ENCODE data around the gene ATP8B4.

The ATP8B4 gene

DNA sequence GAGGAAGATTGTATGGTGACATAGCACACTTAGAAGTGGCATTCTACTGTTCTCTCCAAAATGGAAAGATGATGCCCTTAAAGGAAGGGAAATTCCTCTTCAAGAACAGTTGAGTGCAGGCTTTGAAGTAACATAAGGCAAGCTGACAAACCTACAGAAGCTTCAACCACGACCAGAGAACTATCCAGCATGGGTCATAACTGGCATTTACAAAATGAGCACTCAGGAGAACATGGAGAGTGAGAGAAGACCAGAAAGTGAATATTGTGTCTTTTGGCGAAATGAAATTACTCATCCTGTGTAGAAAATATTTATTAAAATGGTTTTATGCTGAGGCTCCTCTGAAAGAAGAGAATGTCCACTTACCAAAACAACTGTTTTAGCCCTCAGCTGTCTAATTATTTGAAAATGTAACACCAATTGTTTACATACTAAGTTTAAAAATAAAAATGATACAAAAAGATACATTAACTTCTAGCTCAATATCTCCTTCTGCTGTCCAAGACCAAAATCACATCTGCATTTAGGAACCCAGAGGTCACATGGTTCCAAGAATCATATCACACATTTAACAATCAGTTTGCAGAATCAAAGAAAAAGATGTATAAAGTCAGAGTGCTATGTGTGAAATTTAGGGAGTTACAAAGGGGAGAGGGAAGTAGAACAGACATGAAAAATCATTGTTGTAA, 216.9 kb downstream of the ATP8B4 start:
- DNase-seq (ENCODE audit: extremely low read depth in 1 of 2, low read depth in 1 of 2), result no peak

DNA sequence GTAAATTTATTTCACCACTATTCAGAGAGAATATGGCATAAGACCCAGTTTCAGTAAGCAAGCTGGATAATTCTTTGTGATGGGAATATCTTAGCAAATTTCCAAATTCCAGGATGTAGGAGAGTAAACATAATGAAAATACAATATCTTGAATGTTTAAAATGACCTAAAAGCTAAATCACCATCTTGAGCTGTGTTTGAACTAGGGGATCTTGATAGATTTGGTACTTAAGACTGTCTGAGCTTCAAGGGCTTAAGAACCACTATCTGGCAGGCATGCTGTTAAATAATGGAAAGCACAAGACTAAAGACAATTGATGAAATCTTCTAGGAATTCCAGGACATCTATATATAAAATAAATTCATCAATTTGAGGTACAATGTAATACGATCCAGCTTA, 217.7 kb downstream of the ATP8B4 start:
- DNase-seq (ENCODE audit: extremely low read depth in 1 of 2, low read depth in 1 of 2), result no peak

DNA sequence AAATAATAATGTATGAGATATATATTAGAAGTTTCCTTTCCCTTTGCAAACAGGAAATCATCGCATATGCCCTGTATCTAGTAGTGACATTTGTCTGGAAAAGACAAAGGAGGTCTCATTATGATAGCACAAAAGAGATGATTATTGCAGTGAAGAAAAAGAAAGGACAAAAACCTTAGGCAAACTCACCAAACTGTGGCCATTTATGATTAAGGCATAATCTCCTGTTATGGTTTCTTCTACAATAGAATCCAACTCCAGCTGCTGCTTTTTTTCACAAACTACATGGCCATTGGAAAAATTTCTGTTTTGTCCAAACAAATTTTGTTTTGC, 218.2 kb downstream of the ATP8B4 start:
- DNase-seq (ENCODE audit: extremely low read depth in 1 of 2, low read depth in 1 of 2), result no peak

- no peak for DNase-seq (ENCODE audit: extremely low read depth in 1 of 2, low read depth in 1 of 2)
Measured at GRCh38 chr15:49900006-49900902, 218.8 kb downstream of the ATP8B4 start.

- DNase-seq (ENCODE audit: extremely low read depth in 1 of 2, low read depth in 1 of 2), result no peak
Measured at GRCh38 chr15:49898575-49899283, 220.3 kb downstream of the ATP8B4 start.

DNA sequence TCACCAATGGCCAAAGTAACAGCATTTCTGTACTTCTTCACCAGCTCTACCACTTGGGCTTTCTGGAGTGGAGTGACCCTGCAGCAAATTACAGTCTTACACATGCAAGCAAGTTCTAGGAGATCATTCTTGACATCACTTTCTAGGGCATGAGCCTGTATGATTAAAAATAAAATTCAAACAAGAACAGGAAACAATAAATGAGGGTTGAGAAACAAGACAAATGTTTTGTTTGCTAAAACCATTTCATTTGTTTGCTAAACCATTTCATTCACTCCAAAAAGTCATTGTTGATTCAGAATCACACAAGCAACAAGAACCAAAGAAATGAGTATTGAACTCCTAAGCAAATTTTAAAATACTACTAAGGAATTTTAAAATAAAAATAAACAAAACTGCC, 220.9 kb downstream of the ATP8B4 start:
- DNase-seq (ENCODE audit: extremely low read depth in 1 of 2, low read depth in 1 of 2), result no peak

DNA sequence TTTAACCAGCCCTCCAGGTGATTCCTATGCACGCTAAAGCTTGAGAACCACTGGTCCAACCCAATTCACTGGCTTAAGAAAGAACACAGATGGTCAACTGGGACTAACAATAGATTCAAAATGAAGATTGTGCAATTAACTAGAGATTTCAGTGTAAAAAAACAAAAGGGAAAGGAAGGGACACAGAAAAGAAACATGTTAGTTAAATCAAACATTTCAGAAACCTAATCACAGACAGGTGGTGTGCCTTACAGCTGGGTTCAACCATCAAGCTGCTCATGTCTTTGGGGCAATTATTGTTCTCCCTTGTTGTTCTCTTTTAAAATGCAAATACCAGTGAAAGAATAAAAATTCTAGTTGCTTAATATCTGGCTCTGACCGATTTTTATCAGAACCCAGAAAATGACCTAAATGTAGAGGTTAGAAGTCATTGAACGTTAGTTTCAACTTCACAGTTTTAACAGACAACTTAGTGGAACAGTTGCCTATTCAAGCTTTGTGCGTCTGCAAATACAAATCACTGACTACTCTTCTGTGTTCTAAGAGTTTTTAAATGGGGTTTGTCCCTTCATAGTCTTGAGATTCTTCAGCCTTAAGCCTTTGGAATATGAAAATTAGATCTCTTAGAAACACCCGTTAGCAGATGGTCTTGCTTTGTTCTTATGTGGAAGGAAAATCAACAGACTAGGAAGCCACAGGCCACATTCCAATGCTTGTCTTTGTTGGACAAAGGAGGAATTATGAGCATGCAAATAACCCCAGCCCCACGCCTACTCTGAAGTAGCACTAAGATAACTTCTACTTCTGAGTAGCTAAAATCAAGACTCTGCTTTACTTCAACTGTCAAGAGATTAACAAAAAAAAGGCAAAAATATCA, 223.4 kb downstream of the ATP8B4 start:
- DNase-seq (ENCODE audit: extremely low read depth in 1 of 2, low read depth in 1 of 2), result no peak

DNA sequence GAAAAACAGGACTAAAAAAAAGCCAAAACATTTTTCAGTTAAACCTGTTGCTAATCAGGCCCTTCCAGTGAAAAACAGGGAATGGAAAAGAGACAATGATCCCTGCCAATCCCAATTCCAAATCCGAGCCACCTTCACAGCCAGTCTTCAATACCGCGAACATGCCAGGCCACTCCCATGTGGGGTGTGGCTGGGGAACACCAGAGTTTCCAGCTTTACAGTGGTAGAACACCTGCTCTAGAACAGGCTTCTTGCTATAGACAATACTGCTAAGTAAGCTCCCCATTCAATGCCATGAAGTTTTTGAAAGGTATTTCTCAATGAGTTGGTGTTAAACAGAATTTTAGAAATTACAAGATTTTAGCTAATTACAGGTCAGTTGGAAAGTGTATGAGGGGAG, 228.3 kb downstream of the ATP8B4 start:
- no peak for DNase-seq (ENCODE audit: extremely low read depth in 1 of 2, low read depth in 1 of 2)

- DNase-seq (ENCODE audit: extremely low read depth in 1 of 2, low read depth in 1 of 2), result no peak
Measured at GRCh38 chr15:49889536-49889935, 229.5 kb downstream of the ATP8B4 start.

DNA sequence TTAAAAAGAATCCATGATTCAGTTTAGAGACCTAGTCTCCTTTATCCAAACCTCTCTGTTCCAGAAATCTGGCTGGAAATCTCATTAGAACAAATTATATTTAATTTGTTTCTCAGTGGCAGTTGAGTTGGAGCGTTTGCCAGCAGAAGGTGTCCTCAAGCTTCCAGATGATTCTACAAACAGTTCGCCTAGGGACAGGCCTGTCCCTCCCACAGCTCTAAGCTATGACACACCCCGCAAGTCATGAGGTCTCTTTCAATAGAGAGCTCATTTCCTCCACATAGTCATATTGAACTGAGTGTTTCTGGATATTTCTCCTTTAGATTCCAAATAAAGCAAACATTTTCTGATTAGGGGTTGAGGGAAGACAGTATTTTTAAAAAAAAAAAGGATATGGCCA, 230.3 kb downstream of the ATP8B4 start:
- DNase-seq (ENCODE audit: extremely low read depth in 1 of 2, low read depth in 1 of 2), result no peak

DNA sequence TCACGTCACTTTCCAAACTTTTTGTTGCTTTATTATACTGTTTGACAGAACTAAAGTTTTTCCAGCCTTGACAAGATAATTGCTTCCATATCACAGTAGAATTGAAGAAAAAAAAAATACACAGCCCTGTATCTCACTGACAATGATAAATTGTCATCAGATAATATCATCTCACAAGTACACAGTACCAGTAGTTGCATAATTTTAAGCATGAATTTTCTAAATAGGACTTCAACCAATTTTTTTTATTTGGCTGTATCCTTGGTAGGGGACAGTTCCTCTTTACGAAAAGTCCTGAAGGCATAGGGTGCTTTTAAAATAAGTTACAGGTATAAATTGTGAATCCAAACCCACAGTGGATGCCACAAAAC, 230.7 kb downstream of the ATP8B4 start:
- no peak for DNase-seq (ENCODE audit: extremely low read depth in 1 of 2, low read depth in 1 of 2)

- DNase-seq (ENCODE audit: extremely low read depth in 1 of 2, low read depth in 1 of 2), result no peak
Measured at GRCh38 chr15:49887659-49888322, 231.2 kb downstream of the ATP8B4 start.

DNA sequence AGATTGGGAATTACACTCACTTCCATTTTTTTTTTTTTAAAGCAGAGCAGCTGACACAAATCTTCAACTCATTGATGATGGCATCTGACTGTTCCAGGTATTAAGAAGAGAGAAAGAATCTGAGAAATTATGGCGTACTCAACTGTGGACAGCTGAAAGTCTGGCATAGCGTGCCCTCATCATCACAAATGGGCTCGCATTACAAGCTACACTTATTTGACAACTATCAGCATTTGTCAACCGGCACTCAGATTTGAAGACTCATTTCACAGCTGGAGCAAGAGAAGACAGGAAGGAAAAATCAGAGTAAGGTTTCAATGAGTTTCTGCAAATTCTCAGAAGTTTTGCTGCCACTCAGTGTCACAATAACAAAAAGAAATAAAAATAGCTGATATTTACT, 235.9 kb downstream of the ATP8B4 start:
- no peak for DNase-seq (ENCODE audit: extremely low read depth in 1 of 2, low read depth in 1 of 2)

DNA sequence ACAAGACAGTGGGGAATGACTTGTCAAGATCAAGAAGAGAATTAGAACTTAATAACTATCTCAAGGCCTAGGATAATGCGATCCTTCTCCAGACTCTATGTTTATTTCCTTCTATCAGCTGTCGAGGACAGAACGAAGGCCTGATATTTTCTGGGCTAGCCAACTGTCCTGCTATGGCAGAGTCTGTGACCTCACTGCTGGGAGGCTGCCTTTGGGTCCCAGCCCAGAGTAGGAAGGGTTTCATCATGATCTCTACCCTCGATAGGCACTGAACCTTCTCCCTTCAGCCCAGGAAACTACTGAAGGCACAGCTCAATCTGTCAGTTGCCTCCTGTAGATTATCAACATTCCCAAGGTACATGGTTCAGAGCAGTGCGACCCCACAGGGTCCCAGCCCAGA, 237.2 kb downstream of the ATP8B4 start:
- DNase-seq (ENCODE audit: extremely low read depth in 1 of 2, low read depth in 1 of 2), result no peak

- no peak for DNase-seq (ENCODE audit: extremely low read depth in 1 of 2, low read depth in 1 of 2)
Measured at GRCh38 chr15:49881433-49881832, 237.6 kb downstream of the ATP8B4 start.

DNA sequence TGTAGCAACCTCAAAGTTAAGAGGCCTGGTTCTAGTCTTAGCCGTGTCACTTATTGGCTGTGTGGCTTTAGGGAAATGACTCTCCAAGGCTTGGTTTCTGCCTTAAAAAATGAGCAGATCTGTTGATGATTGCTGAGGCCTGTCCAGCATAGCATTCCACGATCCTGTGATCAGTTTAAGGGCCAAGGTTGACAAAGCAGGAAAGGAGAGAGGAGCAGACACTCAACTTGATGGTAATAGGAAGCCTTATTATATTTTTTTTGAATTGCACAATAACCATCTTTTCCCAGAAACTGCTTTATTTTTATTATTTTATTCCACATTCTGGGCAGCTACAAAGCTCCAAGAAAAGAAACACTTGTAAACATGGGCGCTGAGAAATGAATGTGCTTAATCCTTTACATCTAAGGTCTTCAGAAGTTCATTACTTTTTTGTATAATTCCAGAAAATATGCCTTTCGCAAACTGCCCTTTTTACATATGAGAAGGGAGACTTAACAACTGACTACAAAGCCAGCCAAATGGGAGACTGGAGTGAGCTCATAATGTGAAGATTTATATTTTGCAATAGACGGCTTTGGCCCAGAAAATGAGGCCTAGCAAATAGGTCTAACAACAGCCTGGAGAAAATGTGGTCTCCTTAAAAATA, 241.0 kb downstream of the ATP8B4 start:
- DNase-seq (ENCODE audit: extremely low read depth in 1 of 2, low read depth in 1 of 2), result no peak

GRCh38 chr15:49877117-49877872, 241.7 kb downstream of the ATP8B4 start:
- DNase-seq (ENCODE audit: extremely low read depth in 1 of 2, low read depth in 1 of 2), result no peak

GRCh38 chr15:49876401-49877038, 242.5 kb downstream of the ATP8B4 start:
- DNase-seq (ENCODE audit: extremely low read depth in 1 of 2, low read depth in 1 of 2), result no peak

- no peak for DNase-seq (ENCODE audit: extremely low read depth in 1 of 2, low read depth in 1 of 2)
Measured at GRCh38 chr15:49875392-49875791, 243.6 kb downstream of the ATP8B4 start.

Measured in activated CD8-positive, alpha-beta memory T cell treated with anti-CD3 and anti-CD28 coated beads for 1 hour (primary cell).